Stimulated activated CD8-positive, alpha-beta memory T cell treated with anti-CD3 and anti-CD28 coated beads, Interleukin-7, amount 100 ng/mL, for 24 hours (primary cell): ENCODE results near the gene CIROP.
"Not testable (repeated sequence)": the region's sequence is repeated elsewhere in the genome, so short reads cannot be mapped to it uniquely, and the experiment has no call there.

ENCODE experiments used
- DNase-seq: peaks from one replicate; pipeline ENCODE4 v3.0.0-alpha.2; 2020; ENCODE audit warnings: low read depth

CIROP gene

DNA sequence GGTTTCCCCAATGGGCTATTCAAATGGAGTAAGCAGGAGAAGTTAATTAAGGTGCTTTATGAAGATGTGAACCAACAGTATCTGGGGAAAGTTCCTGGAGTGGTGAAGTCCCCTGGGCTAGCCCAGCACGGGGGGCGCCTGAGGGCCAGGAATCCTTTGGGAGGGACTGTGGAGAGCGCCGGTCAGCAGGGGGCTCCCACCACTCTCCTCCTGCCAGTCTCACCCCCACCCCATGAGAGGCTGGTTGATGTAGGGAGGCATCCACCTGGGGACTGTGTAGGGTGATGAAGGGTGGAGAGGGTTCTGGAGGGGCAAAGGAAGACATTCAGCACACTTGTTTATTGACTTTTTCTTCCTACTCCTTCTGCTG is 9.9 kb upstream of the CIROP start:
- no peak for DNase-seq

DNA sequence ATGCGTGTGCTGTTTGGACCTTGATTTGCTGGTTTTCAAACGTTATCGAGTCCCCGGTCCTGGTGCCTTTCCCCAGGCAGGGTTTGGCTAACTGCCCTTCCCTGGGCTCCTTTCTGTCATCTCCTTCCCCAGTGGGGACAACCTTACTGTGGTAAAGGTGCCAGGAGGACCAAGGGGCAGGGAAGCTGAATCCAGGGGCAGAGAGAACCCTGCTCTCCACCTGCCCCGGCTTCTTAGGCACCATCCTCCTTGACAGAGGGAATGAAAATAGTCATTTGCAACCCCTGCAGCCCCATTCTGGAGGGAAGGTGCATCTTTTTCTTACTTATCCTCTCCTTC is 9.3 kb upstream of the CIROP start:
- no peak for DNase-seq

DNA sequence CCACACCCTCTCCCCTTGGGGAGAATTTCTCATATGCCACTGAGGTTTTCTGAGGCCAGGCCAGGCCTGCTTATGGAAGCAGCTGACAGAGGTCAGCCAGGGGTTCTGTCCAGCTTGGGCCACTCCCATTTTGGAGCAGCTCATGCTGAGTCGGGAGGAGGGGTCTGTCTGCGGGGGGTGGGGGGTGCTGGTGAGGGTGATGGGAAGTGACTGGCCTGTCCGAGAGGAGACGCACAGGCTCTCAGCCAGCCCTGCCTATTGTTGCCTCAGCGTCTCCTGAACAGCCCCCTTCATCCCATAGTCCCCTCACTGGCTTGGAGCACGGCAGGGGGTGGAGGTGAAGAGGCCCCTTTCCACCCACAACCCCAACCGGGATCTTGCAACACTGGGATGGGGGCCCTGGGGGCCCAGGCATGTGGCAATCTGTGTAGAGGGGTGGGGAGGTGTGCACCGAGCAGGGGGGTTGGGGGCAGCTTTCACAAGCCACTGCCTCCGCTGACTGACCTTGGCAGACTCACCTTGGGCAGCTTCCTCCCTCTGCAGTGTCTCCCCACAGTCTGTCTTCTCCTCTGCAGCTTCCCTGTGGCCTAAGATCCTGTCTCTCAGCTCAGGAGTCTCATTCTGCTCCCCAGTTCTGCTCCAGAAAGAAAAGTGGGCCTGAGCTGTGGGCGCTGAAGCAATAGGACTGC is 8.8 kb upstream of the CIROP start:
- no peak for DNase-seq

DNA sequence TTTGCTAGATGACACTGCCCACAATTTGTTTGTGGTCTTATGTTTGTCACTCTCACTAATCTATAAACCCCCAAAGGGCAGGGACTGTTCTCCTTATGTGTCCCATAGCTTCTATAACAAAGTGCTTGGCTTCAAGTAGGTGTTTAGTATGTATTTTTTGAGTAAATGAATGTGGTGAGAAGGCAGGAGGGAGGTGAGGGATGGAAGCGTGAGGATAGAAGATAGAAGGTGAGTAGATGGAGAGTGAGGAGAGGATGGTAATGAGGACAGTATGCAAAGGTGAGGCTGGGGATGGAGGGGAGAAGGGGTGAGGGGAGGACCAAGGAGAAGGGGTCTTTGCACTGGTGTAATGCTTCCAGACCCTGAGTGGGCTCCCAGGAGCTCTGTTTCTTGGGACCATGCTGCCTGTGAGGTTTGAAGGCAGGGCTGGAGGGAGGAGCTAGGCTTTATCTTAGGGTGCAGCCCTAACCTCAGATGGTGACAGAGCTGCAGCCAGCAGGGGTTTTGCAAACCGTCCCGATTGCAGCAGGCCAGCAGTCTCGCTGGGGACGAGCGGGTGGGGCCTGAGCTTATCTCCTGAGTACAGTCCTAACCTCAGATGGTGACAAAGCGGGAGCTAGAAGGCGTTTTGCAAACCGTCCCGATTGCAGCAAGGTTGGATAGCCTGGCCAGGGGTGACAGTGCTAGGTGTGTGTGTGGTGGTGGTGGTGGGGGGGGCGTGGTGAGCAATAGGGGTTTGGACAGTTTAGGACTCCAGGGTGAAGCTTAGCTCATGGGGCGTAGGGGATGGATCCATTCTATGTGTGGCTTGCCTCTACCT is 7.8 kb upstream of the CIROP start:
- no peak for DNase-seq

DNA sequence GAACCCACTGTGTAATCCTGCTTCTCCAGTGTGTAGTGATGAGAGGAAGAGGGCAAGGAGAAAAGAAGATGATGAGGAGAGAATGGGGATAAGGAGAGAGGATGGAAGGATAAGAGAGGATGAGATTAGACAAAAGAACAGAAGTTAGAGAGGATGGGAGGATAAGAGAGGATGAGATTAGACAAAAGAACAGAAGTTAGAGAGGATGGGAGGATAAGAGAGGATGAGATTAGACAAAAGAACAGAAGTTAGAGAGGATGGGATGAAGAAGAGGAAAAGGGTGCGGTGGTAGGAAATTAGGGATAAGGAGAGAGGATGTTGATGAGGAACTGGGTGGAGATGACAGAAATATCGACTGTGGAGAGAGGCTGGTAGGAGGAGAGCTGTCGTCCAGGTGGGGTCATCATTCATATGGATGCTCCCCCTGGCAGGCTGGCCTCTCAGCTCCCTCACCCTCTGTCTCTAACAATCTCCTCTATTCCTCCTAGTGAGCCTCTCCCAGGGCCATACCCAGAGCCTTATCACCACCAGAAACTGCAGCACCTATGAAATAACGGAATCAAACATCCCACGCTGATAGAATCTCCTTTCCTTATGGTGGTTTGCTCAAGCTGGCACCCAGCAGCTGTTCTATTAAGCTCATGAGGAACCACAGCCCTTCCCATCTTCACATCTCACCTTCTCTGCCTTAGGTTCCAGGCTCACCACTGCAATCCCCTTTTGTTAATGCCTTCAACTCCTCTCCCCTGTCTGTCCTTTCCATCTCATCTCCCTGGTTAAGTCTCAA is 6.0 kb upstream of the CIROP start:
- no peak for DNase-seq

DNA sequence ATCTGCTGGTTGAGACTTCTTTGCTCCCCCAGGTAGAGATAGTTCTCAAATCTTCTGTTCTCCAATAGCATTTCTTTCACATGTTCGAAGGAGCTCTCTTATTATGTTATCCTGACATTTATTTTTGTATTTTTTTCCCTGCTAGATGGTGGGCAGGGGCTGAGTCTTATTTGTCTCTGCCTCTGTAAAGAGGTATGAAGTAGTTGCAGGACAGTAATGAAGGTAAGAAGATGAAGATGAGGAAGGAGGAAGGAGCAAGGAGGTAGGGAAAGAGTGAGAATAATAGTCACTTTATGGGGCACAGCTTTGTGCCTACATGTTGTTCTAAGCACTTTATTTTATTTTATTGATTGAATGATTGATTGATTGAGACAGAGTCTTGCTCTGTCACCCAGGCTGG is 5.0 kb upstream of the CIROP start:
- DNase-seq = no peak

DNA sequence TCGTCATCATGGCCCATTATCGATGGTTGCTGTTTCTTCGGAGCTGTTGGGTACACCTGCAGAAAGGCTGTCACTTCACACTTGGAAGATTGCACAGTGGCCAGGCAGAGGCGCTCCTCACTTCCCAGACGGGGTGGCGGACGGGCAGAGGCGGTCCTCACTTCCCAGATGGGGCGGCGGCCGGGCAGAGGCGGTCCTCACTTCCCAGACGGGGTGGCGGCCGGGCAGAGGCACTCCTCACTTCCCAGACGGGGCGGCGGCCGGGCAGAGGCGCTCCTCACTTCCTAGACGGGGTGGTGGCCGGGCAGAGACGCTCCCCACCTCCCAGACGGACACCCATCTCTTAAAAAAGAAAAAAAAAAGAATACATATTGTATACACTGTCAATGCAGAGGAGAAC is 3.4 kb upstream of the CIROP start:
- not testable (repeated sequence) for DNase-seq

DNA sequence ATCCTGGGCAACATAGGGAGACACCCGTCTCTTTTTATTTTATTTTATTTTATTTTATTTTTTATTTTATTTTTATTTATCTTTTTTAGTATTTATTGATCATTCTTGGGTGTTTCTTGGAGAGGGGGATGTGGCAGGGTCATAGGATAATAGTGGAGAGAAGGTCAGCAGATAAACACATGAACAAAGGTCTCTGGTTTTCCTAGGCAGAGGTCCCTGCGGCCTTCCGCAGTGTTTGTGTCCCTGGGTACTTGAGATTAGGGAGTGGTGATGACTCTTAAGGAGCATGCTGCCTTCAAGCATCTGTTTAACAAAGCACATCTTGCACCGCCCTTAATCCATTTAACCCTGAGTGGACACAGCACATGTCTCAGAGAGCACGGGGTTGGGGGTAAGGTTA is 2.8 kb upstream of the CIROP start:
- DNase-seq = not testable (repeated sequence)

DNA sequence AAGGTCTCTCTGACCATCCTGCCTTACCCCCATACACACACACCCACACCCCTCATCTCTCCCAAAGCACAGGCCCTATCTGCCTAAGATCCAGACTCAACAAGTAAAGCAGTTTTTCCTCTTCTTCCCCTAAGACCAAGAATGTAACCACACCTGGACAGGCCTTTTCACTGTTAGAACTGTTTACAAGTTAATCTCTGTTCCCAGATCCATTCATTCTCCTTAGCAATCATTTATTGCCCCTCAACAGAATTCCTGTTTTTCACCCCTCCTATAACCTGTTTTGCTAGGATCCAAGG is 1.9 kb upstream of the CIROP start:
- no peak for DNase-seq

DNA sequence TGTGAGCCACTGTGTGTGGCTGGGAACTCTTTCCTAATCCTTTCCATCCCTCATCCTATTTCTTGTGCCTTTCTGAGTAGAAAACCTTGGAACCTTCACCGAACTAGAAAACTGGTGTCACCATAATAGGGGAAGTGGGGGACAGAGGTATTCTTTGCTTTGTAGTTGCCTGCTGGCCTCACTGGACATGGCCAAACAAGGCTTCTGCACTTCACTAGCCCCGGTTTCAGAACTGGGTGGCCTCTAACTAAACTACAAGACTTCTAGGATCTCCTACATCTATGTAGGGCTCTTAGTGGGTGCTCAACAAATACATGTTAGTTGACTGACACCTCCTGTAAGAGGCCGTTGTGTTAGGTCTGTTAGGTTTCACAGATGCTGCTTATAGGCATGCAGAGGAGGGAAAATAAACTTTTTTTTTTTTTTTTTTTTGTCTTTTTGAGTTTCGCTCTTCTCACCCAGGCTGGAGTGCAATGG is 597 bp upstream of the CIROP start:
- DNase-seq = no peak

DNA sequence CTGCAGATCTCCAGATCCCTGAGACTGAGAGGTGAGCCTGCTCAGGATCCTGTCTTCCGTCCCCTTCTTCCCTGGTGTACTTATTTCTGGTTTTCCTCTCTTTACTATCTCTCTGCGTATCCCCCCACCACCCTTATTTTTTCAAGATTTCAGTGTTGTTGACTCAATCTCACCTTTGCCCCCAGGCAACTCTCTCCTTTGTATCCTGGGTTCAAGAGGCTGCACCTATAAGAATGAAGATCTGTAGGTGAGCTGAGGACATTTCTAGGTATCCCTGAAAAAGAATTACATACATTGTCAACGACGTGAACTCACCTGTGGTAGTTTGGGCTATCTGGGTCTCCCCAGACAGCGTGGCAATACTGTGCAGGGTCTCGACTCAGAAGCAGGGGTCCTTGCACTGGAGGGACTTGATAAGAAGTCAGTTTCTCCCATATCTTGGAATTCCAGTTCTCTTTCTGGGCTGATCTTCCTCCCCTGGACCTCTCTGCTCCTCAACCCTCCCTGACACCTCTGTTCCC is 659 bp downstream of the CIROP start:
- DNase-seq = no peak

DNA sequence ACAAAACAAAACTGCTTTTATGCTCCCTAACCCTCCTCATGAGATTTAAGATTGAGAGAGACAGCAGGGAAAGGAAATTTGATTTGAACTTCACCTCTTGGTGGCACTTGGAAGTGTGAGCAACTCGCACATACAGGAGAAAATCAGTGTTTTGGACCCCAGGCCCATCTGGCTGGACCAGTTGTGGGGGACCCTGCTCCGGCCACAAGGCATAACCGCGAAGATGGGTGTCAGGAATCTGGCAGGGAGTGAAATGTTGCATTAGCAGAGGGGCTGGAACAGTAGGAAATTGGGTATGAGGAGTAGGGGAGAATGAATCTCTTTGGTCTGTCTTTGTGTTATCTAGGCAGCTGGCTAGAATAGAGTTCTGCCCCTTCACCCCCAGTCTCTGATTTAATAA is 1.2 kb downstream of the CIROP start:
- DNase-seq = no peak

DNA sequence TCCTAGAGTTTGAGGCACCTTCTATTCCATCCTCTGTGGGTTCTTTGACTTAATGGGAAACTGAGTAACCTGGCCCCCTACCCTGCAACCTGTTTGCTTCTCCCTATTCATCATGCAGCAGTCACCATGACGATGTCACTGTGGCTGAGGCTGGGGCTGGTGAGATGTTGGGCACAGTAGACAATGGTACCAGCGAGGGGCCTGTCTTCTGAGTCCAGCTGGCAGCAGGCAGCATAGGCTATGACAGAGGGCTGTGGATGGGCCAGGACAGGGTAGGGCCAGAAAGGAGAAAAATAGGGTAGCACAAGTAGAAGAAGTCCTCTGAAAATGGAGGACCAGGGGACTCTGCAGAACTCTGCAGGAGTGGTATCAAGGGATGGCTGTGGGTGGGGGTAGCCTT is 2.0 kb downstream of the CIROP start:
- no peak for DNase-seq

DNA sequence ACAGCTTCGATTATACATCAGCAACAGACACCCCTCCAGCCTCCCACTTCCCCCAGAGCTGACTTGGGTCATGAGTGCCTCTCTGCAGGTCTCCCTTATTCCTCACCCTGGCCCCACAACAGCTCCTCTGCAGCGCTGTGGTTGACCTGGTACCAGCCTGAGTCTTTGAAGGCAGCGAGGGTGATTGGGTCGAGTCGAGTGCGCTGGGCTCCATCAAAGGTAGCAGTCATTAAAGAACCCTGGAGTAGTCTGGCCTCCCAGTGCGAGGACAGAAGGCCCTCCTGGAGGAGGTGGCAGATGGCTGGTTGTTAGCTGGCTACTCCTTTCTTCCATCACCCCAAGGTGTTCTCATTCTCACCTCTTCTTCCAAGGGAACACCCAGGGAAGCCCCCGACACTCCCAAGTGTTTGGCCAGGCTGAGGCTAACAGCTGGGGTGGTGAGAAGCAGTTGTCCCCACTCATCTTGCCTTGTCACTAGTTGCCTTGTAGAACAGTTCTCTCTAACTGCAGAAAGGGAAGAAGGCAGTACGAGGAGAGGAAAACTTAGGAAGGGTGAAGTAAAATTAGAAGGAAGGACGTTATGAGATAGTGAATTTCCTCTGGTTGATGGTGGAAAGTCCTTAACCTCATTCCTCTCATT is 2.7 kb downstream of the CIROP start:
- DNase-seq = no peak

DNA sequence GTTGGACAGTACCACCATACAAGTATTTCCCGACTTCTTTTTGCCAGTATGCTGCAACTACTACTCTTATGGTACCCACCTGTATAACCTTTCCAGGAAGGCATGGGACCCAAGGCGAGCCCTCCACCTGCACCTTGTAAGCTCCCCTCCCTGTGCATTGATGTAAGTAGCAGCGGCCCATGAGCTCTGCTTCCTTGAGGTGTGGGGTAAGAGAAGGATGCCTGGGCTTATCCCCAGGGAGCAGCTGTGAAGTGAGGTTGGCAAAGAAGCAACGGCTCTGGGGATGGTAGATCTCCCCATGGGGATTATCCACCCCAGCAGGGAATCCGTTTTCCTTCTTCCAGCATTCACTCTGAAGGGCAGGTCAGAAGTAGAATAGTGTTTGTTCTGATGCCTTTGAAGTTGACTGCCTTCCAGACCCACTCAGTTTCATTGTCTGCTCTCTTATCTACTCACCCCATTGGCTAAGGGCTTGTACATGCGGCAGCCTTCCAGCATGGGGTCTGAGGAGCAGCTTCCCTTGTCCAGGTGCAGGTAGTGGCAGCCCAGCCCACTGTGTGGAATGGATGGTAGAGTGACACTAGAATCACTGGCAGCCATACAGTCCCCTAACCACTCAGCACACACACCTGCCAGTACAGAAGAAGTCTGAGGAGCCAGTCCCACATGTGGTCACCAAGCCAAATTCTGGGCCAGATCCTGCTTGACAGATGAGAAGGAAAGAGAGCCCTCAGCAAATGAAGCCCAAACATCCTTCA is 3.4 kb downstream of the CIROP start:
- no peak for DNase-seq

DNA sequence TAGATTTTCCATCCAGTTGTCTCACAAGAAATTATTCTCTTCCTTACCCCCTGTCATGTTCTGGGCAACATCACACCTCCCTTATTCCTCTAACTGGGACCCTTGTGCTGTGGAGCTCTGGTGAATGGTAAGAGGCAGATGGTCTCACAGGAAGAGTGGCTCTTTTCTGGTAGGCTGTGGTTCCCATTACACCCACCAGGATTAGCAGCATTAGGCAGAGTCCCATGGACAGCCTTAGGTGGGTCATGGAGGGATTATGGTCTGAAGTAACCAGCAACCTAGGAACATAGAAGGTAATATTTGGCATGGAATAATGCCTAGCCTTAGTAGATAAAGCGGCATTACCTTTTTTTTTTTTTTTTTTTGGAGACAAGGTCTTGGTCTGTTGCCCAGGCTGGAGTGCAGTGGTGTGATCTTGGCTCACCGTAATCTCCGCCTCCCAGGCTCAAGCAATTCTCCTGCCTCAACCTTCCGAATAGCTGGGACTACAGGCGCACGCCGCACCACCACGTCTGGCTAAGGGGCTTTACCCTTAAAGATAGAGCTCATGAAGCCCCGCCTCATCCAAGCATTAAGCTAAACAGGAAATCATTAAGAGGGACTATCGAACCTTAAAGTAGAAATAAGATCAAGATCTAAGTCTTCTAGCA is 5.5 kb downstream of the CIROP start:
- DNase-seq = no peak

DNA sequence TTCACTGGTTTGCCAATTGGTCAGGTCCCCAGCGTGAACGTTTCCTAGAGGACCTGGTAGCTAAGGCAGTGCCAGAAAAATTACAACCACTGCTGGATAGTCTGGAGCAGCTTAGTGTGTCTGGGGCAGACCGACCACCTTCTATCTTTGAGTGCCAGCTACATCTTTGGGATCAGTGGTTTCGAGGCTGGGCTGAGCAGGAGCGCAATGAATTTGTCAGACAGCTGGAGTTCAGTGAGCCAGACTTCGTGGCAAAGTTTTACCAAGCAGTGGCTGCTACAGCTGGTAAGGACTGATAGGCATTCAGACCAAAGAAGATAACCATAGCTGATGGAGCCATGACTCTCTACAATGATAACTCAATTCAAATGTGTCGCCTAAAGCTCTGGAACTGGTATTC is 7.0 kb downstream of the CIROP start:
- DNase-seq = no peak

DNA sequence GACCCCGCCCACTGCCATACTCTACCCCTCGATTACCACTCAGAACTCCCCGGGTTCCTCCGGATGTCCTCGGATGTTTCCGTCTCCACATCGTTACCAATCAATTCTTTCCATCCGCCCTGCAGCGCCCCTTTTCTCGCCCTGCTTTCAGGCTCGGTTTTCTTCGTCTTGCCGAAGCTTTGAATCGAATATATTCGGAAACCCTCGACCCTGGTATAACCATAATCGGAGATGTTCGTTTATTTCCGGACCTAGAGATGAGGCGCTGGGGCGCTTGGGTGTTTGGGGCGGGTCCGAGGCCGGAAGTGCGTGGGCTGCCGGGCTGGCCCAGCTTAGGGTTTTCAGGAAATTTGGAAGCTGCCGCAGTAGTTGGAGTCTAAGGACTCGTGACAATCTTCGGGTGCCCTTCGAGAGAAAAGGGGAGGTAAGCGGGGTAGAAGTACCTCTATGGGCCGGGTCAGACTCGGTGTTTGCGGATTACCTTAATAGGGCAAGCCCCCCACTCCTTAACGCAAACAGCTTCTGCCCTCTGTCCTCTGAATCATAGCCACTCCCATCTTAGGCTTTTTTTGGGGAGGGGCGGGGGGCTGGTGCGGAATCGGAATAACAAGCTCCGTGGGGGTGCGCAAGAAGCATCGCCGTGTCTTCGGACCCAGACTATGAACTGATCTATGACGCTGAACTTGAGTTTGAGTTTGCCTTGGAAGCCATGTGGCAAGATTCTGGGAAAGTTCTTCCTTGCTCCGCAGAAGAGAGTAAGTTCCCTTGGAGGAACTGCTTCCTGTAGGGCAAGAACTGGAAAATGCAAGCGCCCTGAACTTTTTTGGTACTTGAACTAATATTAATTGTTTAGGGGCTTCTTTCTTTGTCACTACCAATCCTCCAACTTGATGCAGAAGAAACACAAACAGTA is 9.3 kb downstream of the CIROP start, which contains the start of gene C14orf119:
Gene C14orf119 (plus strand): TSS at position 310 of the 913 bp plus-strand sequence. CDS start 2,154 bp downstream, outside the sequence.
- peak; percentile 99 for DNase-seq

DNA sequence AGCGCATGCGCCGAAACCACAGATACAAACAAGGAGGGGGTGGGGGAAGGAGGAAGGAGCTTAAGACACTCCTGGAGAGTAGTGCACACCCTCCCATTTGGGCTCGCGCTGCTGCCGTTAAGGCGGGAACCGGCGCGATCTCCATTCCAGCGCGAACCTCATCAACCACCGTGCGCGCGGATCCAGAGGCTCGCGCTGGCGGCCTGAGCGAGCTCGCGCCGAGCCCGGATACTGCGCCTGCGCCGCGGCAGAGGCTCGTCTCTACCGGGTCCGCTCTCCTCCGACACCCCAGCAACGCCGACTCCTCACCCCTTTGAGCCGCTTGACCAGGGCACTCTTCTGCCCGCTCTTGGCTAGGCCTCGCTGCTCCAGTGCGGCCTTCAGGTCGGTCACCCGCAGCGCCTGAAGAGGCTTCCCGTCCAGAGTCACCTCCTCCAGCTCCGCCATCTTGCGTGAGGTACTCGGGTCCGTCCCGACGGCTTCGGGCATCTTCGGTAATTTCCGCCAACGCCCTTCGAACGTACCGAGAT is 10.1 kb downstream of the CIROP start, which contains the start of gene ACIN1:
Gene ACIN1 (minus strand): TSS at position 471 of the 530 bp plus-strand sequence. CDS start 24 bp downstream, at position 447.
- no peak for DNase-seq
